ENCODE data around the gene BNIP5. TPM values are rescaled to one million over a fixed set of nuclear protein-coding genes. Genes with fewer than 3 reads are reported as not detected.

The BNIP5 gene
- total RNA-seq, 3 donors from 2014 or later, result under 0.01 TPM; not detected in 2

DNA sequence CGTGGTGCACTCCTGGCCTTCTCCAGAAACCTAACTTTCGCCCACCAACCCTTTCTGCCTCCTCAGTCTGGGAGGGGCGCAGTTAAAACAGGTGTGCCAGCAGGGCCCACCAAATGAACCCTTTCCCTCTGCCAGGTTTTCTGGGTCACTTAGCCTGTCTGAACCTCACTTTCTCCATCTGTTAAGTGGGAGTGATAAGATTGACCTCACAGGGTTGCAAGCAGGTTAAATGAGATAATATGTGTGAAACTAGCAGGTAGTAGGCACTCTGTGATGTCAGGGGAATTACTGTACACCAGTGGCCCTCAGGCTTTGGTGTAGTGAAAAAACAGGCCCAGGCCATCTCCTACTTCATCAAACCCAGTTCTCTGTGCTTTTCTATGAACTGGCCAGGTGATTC is 14.1 kb downstream of the BNIP5 start:
- no peak for TF ChIP-seq POLR2AphosphoS5 (IDR thresholded peaks at IDR 0.05)
- TF ChIP-seq POLR2A (IDR thresholded peaks at IDR 0.05), result no peak
- TF ChIP-seq, protein P1, sequence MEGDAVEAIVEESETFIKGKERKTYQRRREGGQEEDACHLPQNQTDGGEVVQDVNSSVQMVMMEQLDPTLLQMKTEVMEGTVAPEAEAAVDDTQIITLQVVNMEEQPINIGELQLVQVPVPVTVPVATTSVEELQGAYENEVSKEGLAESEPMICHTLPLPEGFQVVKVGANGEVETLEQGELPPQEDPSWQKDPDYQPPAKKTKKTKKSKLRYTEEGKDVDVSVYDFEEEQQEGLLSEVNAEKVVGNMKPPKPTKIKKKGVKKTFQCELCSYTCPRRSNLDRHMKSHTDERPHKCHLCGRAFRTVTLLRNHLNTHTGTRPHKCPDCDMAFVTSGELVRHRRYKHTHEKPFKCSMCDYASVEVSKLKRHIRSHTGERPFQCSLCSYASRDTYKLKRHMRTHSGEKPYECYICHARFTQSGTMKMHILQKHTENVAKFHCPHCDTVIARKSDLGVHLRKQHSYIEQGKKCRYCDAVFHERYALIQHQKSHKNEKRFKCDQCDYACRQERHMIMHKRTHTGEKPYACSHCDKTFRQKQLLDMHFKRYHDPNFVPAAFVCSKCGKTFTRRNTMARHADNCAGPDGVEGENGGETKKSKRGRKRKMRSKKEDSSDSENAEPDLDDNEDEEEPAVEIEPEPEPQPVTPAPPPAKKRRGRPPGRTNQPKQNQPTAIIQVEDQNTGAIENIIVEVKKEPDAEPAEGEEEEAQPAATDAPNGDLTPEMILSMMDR (IDR thresholded peaks at IDR 0.05), result no peak
- Histone ChIP-seq H3K9me3 (no peaks in the 10 kb centered on the region), H3K27me3 (no peaks in the 10 kb centered on the region), H3K4me3 (no peak overlapping the region), H3K27ac (no peak overlapping the region), H3K4me1 (no peaks in the 10 kb centered on the region), H3K36me3 (no peaks in the 10 kb centered on the region)
- no peak for DNase-seq (ENCODE audit: low spot score in 2 of 2)
- intact Hi-C loops (cut with DNase I; ENCODE audit: low total_unique reads), result no loop called here

DNA sequence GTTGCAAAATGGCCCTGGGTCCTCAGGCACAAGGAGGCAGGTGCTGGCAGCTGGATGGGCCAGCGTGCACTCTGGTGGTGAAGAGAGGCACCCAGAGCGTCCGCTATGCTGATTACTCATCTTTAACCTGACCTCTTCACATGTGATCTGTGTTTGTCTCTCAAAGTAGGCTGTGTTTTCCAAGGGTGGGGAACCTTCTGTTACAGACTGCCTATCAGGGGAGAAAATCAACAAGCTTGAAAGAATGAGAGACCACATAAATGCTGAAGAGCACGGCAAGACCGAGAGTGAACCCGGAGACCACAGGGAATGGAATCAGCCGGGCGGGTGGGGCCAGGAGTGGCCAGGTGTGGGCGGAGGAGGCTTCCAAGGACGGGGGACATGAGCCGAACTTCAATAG is 16.2 kb downstream of the BNIP5 start:
- no peaks in the 10 kb centered on the region for H3K9me3 ChIP-seq
- TF ChIP-seq POLR2AphosphoS5 (IDR thresholded peaks at IDR 0.05) (no peak), POLR2A (IDR thresholded peaks at IDR 0.05) (no peak)
- TF ChIP-seq, protein P1 (IDR thresholded peaks at IDR 0.05), result no peak
- H3K27me3 ChIP-seq, result no peaks in the 10 kb centered on the region
- H3K4me1 ChIP-seq, result no peaks in the 10 kb centered on the region
- DNase-seq (ENCODE audit: low spot score in 2 of 2), result no peak
- H3K4me3 ChIP-seq, result no peak overlapping the region
- H3K36me3 ChIP-seq, result no peaks in the 10 kb centered on the region
- H3K27ac ChIP-seq, result no peak overlapping the region
- intact Hi-C loops (cut with DNase I; ENCODE audit: low total_unique reads), result no loop called here

GRCh38 chr6:36319821-36320220 is 16.9 kb downstream of the BNIP5 start:
- H3K4me3 ChIP-seq, result no peak overlapping the region
- no peak for DNase-seq (ENCODE audit: low spot score in 2 of 2)
- no peaks in the 10 kb centered on the region for H3K36me3 ChIP-seq
- intact Hi-C loops (cut with DNase I; ENCODE audit: low total_unique reads), result no loop called here
- H3K4me1 ChIP-seq, result no peaks in the 10 kb centered on the region
- H3K27me3 ChIP-seq, result no peaks in the 10 kb centered on the region
- H3K9me3 ChIP-seq, result no peaks in the 10 kb centered on the region
- TF ChIP-seq POLR2A (IDR thresholded peaks at IDR 0.05), result no peak
- TF ChIP-seq, protein P1 (IDR thresholded peaks at IDR 0.05), result no peak
- no peak for TF ChIP-seq POLR2AphosphoS5 (IDR thresholded peaks at IDR 0.05)
- H3K27ac ChIP-seq, result no peak overlapping the region

- Histone ChIP-seq H3K4me3 (no peak overlapping the region), H3K27me3 (no peaks in the 10 kb centered on the region), H3K9me3 (no peaks in the 10 kb centered on the region), H3K27ac (no peak overlapping the region), H3K36me3 (no peaks in the 10 kb centered on the region), H3K4me1 (no peaks in the 10 kb centered on the region)
- DNase-seq (ENCODE audit: low spot score in 2 of 2), result no peak
- intact Hi-C loops (cut with DNase I; ENCODE audit: low total_unique reads), result no loop called here
- TF ChIP-seq, protein P1 (IDR thresholded peaks at IDR 0.05), result no peak
- TF ChIP-seq POLR2A (IDR thresholded peaks at IDR 0.05), result no peak
- no peak for TF ChIP-seq POLR2AphosphoS5 (IDR thresholded peaks at IDR 0.05)
Measured at GRCh38 chr6:36319436-36319762, 17.3 kb downstream of the BNIP5 start.

DNA sequence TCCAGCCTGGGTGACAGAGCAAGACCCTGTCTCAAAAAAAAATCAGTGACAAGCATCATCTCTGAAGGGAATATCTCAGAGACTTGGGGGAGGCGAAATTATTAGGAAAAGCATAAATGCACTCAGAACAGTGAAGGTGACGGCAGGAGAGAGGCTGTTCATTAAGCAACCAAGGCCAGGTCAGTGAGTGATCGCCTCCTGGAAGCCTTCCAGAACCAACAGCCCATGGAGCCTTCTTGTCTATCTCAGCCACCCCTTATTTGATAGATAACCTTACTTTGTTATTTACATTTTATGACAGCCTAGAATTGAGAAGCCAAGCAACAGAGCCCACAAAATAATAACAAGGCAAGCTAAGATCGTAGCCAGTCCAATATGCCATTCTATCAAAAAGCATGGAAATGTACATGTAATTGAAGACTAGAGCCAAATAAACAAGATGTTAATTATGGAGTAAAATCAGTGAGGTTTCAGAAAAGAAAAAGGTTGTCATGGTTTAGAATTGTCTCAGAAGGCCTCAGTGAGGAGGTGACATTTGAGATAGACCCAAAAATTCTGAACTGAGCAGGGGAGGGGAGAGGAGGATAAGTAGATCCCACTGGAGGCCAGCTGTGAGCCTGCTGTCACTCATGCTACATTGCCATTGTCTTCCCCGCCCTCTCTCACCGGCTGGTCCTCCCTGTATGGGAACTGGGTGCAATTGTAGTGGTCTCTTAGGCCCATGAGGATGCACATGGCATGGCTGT is 17.8 kb downstream of the BNIP5 start:
- intact Hi-C loops (cut with DNase I; ENCODE audit: low total_unique reads), result no loop called here
- Histone ChIP-seq H3K27me3 (no peaks in the 10 kb centered on the region), H3K9me3 (no peaks in the 10 kb centered on the region), H3K36me3 (no peaks in the 10 kb centered on the region), H3K4me3 (no peak overlapping the region), H3K4me1 (no peaks in the 10 kb centered on the region), H3K27ac (no peak overlapping the region)
- no peak for TF ChIP-seq POLR2A (IDR thresholded peaks at IDR 0.05)
- DNase-seq (ENCODE audit: low spot score in 2 of 2), result no peak
